H1 (cell line): ENCODE data around the gene XRRA1. TPM values are rescaled to one million over a fixed set of nuclear protein-coding genes. Genes with fewer than 3 reads are reported as not detected.

Experiments
- CTCF ChIA-PET: fragments of 300-600 bp; sonication (Branson Sonifier 250); formaldehyde crosslinking; loops from one replicate; lab custom pipeline; 2021; ENCODE audit not compliant: partially characterized antibody; lab: Charles Lee
- POLR2A ChIA-PET: fragments of 300-600 bp; sonication (Branson Sonifier 250); formaldehyde crosslinking; loops from one replicate; lab custom pipeline; 2021; ENCODE audit warnings: inconsistent platforms; ENCODE audit not compliant: partially characterized antibody; lab: Charles Lee
- DNase-seq, 2 experiments: peaks; one replicate each; pipeline versions ENCODE4 v3.0.0 to v3.0.0-alpha.2; 2010 to 2022; ENCODE audit warnings: low spot score in 2 of 2, low read depth in 1 of 2, mixed read lengths in 1 of 2
- FAIRE-seq: peaks from 2 replicates; lab custom pipeline; 2011; peaks lifted over from hg19 to GRCh38; lab: Jason Lieb, UNC
- H2AFZ ChIP-seq: 2 replicates; pipeline ENCODE4 v1.8.1; 2012; ENCODE audit warnings: low read length, inconsistent platforms
- H2AK5ac ChIP-seq: 2 replicates; pipeline ENCODE4 v1.6.1; 2013; ENCODE audit warnings: low read depth, low read length
- H2BK120ac ChIP-seq: replicated peaks from 2 replicates; pipeline ENCODE3; 2013; ENCODE audit warnings: low read depth, low read length, inconsistent platforms
- H2BK12ac ChIP-seq: 2 replicates; pipeline ENCODE4 v1.6.1; 2013; ENCODE audit warnings: low read depth, low read length
- H2BK15ac ChIP-seq: 2 replicates; pipeline ENCODE4 v1.6.1; 2013; ENCODE audit warnings: low read length
- H2BK20ac ChIP-seq: 2 replicates; pipeline ENCODE4 v1.6.1; 2013; ENCODE audit warnings: low read length
- H2BK5ac ChIP-seq: 2 replicates; pipeline ENCODE4 v1.6.1; 2013; ENCODE audit warnings: low read depth, low read length
- H3K14ac ChIP-seq: 2 replicates; pipeline ENCODE4 v1.6.1; 2013; ENCODE audit warnings: inconsistent platforms; ENCODE audit not compliant: insufficient read length
- H3K18ac ChIP-seq: 2 replicates; pipeline ENCODE4 v1.6.1; 2013; ENCODE audit warnings: low read length; ENCODE audit errors: extremely low read depth
- H3K23ac ChIP-seq: 2 replicates; pipeline ENCODE4 v1.6.1; 2013; ENCODE audit warnings: inconsistent platforms; ENCODE audit not compliant: insufficient read length
- H3K23me2 ChIP-seq: 2 replicates; pipeline ENCODE4 v1.6.1; 2013; ENCODE audit warnings: low read depth, low read length
- H3K27ac ChIP-seq: 2 replicates; pipeline ENCODE4 v1.6.1; 2011; ENCODE audit warnings: low read depth, low read length, inconsistent platforms
- H3K27me3 ChIP-seq, 4 experiments: replicated peaks in 1 of 4; 1 replicate in 1 of 4; 2 replicates in 3 of 4; pipeline versions ENCODE4 v1.6.1 to v1.8.1; 2011 to 2013; ENCODE audit warnings: low read length in 3 of 4, mild to moderate bottlenecking in 3 of 4, inconsistent platforms in 2 of 4, mixed read lengths in 2 of 4, moderate library complexity in 1 of 4; ENCODE audit not compliant: control insufficient read depth in 3 of 4, insufficient read depth in 3 of 4; ENCODE audit errors: extremely low read depth in 1 of 4
- H3K36me3 ChIP-seq, 4 experiments: 2 replicates each; pipeline versions ENCODE4 v1.6.1 to v1.8.1; 2011 to 2013; ENCODE audit warnings: mild to moderate bottlenecking in 4 of 4, low read length in 3 of 4, moderate library complexity in 2 of 4, control low read depth in 1 of 4, inconsistent platforms in 1 of 4; ENCODE audit not compliant: insufficient read depth in 4 of 4, control insufficient read depth in 2 of 4
- H3K4ac ChIP-seq: replicated peaks from 2 replicates; pipeline ENCODE3; 2013; ENCODE audit warnings: low read length, low read depth, mixed read lengths, inconsistent platforms; ENCODE audit not compliant: insufficient read length
- H3K4me1 ChIP-seq, 4 experiments: replicated peaks in 1 of 4; 1 replicate in 1 of 4; 2 replicates in 3 of 4; pipeline versions ENCODE4 v1.6.1 to v1.8.1; 2011 to 2013; ENCODE audit warnings: low read length in 3 of 4, inconsistent platforms in 2 of 4, mixed read lengths in 1 of 4; ENCODE audit not compliant: insufficient read depth in 4 of 4, control insufficient read depth in 3 of 4
- H3K4me2 ChIP-seq, 2 experiments: 2 replicates each; pipeline versions ENCODE4 v1.6.1 to v1.8.1; 2011 to 2013; ENCODE audit warnings: low read depth in 2 of 2, low read length in 2 of 2, control low read depth in 1 of 2, inconsistent platforms in 1 of 2, mild to moderate bottlenecking in 1 of 2; ENCODE audit not compliant: insufficient read depth in 1 of 2
- H3K4me3 ChIP-seq, 4 experiments: fragments of 200-600, 300-600 bp in 1 of 4; sonication (generic), shearing (Covaris generic), sonication (Bioruptor Twin) in 1 of 4; 2 replicates each; pipeline versions ENCODE4 v1.5.1 to v1.8.1; 2011 to 2016; ENCODE audit warnings: low read length in 4 of 4, low read depth in 3 of 4, control low read depth in 2 of 4, inconsistent platforms in 2 of 4, mild to moderate bottlenecking in 2 of 4, mixed read lengths in 1 of 4, moderate library complexity in 1 of 4; ENCODE audit not compliant: insufficient read depth in 2 of 4; ENCODE audit errors: extremely low read depth in 1 of 4
- H3K56ac ChIP-seq: replicated peaks from 2 replicates; pipeline ENCODE3; 2013; ENCODE audit warnings: low read depth, mild to moderate bottlenecking, mixed read lengths, low read length, inconsistent platforms; ENCODE audit not compliant: insufficient read length
- H3K79me1 ChIP-seq: 2 replicates; pipeline ENCODE4 v1.6.1; 2013; ENCODE audit warnings: low read depth, low read length, control low read depth
- H3K79me2 ChIP-seq, 2 experiments: 2 replicates each; pipeline versions ENCODE4 v1.6.1 to v1.8.1; 2012 to 2013; ENCODE audit warnings: low read length in 2 of 2, mild to moderate bottlenecking in 2 of 2, inconsistent platforms in 1 of 2; ENCODE audit not compliant: insufficient read depth in 2 of 2, control insufficient read depth in 1 of 2
- H3K9ac ChIP-seq, 4 experiments: replicated peaks in 1 of 4; 1 replicate in 1 of 4; 2 replicates in 3 of 4; pipeline versions ENCODE4 v1.6.1 to v1.8.1; 2011 to 2013; ENCODE audit warnings: low read depth in 3 of 4, low read length in 3 of 4, control low read depth in 2 of 4, mild to moderate bottlenecking in 2 of 4, moderate library complexity in 2 of 4, inconsistent platforms in 1 of 4; ENCODE audit errors: extremely low read depth in 1 of 4
- H3K9me3 ChIP-seq, 2 experiments: 2 replicates each; pipeline versions ENCODE4 v1.6.1 to v1.8.1; 2012 to 2013; ENCODE audit warnings: mild to moderate bottlenecking in 2 of 2, moderate library complexity in 2 of 2, control low read depth in 1 of 2, inconsistent platforms in 1 of 2, low read depth in 1 of 2, low read length in 1 of 2, mixed read lengths in 1 of 2; ENCODE audit not compliant: insufficient read depth in 2 of 2
- H4K20me1 ChIP-seq, 2 experiments: replicated peaks in 1 of 2; 2 replicates each; pipeline versions ENCODE3 to v1.8.1; 2011 to 2013; ENCODE audit warnings: inconsistent platforms in 2 of 2, low read length in 2 of 2, mild to moderate bottlenecking in 1 of 2; ENCODE audit not compliant: insufficient read depth in 2 of 2, control insufficient read depth in 1 of 2
- H4K5ac ChIP-seq: 2 replicates; pipeline ENCODE4 v1.6.1; 2013; ENCODE audit warnings: low read length, low read depth, mixed read lengths, inconsistent platforms; ENCODE audit not compliant: insufficient read length
- H4K8ac ChIP-seq: 2 replicates; pipeline ENCODE4 v1.8.0; 2013; ENCODE audit warnings: mild to moderate bottlenecking, moderate library complexity, low read length, inconsistent platforms; ENCODE audit not compliant: insufficient read depth; ENCODE audit errors: extremely low read depth
- H4K91ac ChIP-seq: replicated peaks from 2 replicates; pipeline ENCODE3; 2013; ENCODE audit warnings: low read length, mixed read lengths, inconsistent platforms; ENCODE audit not compliant: insufficient read length
- ASH2L ChIP-seq: fragments of 200-600, 300-600 bp; sonication (generic); IDR thresholded peaks from one replicate; pipeline ENCODE4 v1.7.1; 2017; ENCODE audit warnings: low read length
- BRCA1 ChIP-seq: IDR thresholded peaks from 2 replicates; pipeline ENCODE4 v1.6.1; 2012; ENCODE audit warnings: low read depth, low read length, improper control_type of control experiment
- CBX5 ChIP-seq: fragments of 300-800, 300-1000 bp; sonication (generic); IDR thresholded peaks from 2 replicates; pipeline ENCODE4 v1.7.1; 2016; ENCODE audit warnings: antibody characterized with exemption, low read length, low read depth
- CTCF ChIP-seq, 3 experiments: IDR thresholded peaks; 1 replicate in 2 of 3; 2 replicates in 1 of 3; pipeline versions ENCODE4 v1.5.1 to v1.6.1; 2011; ENCODE audit warnings: low read length in 3 of 3, mild to moderate bottlenecking in 3 of 3, inconsistent platforms in 2 of 3, low read depth in 1 of 3, moderate library complexity in 1 of 3; ENCODE audit not compliant: insufficient read depth in 1 of 3; ENCODE audit errors: control extremely low read depth in 1 of 3
- E2F6 ChIP-seq: IDR thresholded peaks from 2 replicates; pipeline ENCODE4 v1.6.1; 2012; ENCODE audit warnings: inconsistent platforms
- JUND ChIP-seq: IDR thresholded peaks from 2 replicates; pipeline ENCODE4 v1.6.1; 2011; ENCODE audit warnings: mild to moderate bottlenecking, improper control_type of control experiment, low read length
- MAX ChIP-seq: IDR thresholded peaks from 2 replicates; pipeline ENCODE4 v1.6.1; 2012; ENCODE audit warnings: inconsistent platforms
- RFX5 ChIP-seq: IDR thresholded peaks from 2 replicates; pipeline ENCODE4 v1.6.1; 2011; ENCODE audit warnings: low read depth, low read length, improper control_type of control experiment, borderline replicate concordance
- SIRT6 ChIP-seq: IDR thresholded peaks from one replicate; pipeline ENCODE4 v1.7.1; 2012; ENCODE audit warnings: low read length, inconsistent platforms
- TCF12 ChIP-seq: IDR thresholded peaks from 2 replicates; pipeline ENCODE4 v1.6.1; 2011; ENCODE audit warnings: low read depth, mild to moderate bottlenecking, low read length
- WGBS, 2 experiments: shearing (Covaris generic) in 1 of 2; methylation state at CpG; one replicate each; pipeline versions ENCODE4 v1.1.6 to v1.1.7; 2013 to 2015; ENCODE audit warnings: low lambda C conversion rate in 2 of 2, mixed read lengths in 2 of 2, inconsistent platforms in 1 of 2, low coverage in 1 of 2, missing lambda C conversion rate in 1 of 2; ENCODE audit not compliant: insufficient replicate concordance in 2 of 2, insufficient coverage in 1 of 2, insufficient read length in 1 of 2; ENCODE audit errors: extremely low coverage in 1 of 2, missing lambda C conversion rate in 1 of 2; 5-methylcytosine and 5-hydroxymethylcytosine counted together
- polyA plus RNA-seq, 7 experiments: library from polyadenylated mRNA; depleted of rRNA in 3 of 7; stranded (reverse) in 5 of 7; unstranded in 2 of 7; fragments of >200 nt in 5 of 7; fragments of 200-250 nt in 2 of 7; gene quantifications; 1 replicate in 5 of 7; 2 replicates in 1 of 7; 4 replicates in 1 of 7; pipeline versions ENCODE4 v1.2.1 to v1.2.3, GENCODE V29; 2011 to 2013; ENCODE audit warnings: missing spikeins in 2 of 7, mixed read lengths in 2 of 7
- total RNA-seq: library from RNA; stranded (reverse); fragmentation: NEBNext Ultra II Directional; extraction: Animal tissue kit (Norgen Biotek cat#: 25700); gene quantifications from 2 replicates; pipeline ENCODE4 v1.2.1, GENCODE V29; 2021

XRRA1 gene
- total and polyA plus RNA-seq, 2 of the 8 experiments (the other 6 are each of a cell fraction or from before 2014, with no cell fraction given) = 2.1 to 7.1 TPM

- Histone ChIP-seq H3K14ac (no peak overlapping the region), H2BK5ac (no peak overlapping the region), H3K27me3 (no peaks in the 10 kb centered on the region), H3K18ac (no peak overlapping the region), H4K20me1 (no peaks in the 10 kb centered on the region), H3K27ac (no peak overlapping the region), H4K8ac (no peak overlapping the region), H3K56ac (no peak overlapping the region), H3K36me3 (peaks cover 0 to 2% (median under 1%) of the 10 kb centered on the region in 4 experiments; a peak in 2 of 8 replicates), H3K4ac (no peak overlapping the region), H2BK20ac (no peak overlapping the region), H2BK15ac (no peak overlapping the region), H3K9ac (no peak overlapping the region), H3K79me1 (no peaks in the 10 kb centered on the region; the same call in 1 of the 2 replicates), H4K5ac (no peak overlapping the region), H3K23me2 (peaks cover 7% of the 10 kb centered on the region; the same call in 1 of the 2 replicates), H2AFZ (no peak overlapping the region), H3K4me3 (no peak overlapping the region), H3K23ac (no peak overlapping the region), H3K79me2 (no peaks in the 10 kb centered on the region), H2AK5ac (no peak overlapping the region), H2BK120ac (no peak overlapping the region), H3K4me2 (no peak overlapping the region), H4K91ac (no peak overlapping the region), H3K9me3 (no peaks in the 10 kb centered on the region), H3K4me1 (no peaks in the 10 kb centered on the region; a peak in 2 of 7 replicates), H2BK12ac (no peak overlapping the region)
- CTCF ChIA-PET = interaction anchor here (0.7 to 1.1 kb wide), 2 partner anchors 28 to 38 kb away, joined by 3 read pairs; no protein-coding TSS in a partner anchor
- no peak for FAIRE-seq
- no peak for DNase-seq
- POLR2A ChIA-PET = interaction anchor here (0.9 kb wide), 1 partner anchor 45 kb away, joined by 4 read pairs; no protein-coding TSS in a partner anchor
- WGBS, 2 experiments = 88% methylated on average over 2 of the region's 2 CpGs; no CpG with 5 or more reads in 1 of the 2 experiments
- TF ChIP-seq BRCA1 (no peak), SIRT6 (no peak), E2F6 (no peak), MAX (no peak), RFX5 (no peak), CBX5 (no peak), CTCF (IDR thresholded peaks at IDR 0.05; ENCODE audit: control extremely low read depth in 1 of 3, insufficient read depth in 1 of 3, low read depth in 1 of 3, low read length in 3 of 3) (no peak), JUND (no peak), ASH2L (no peak), TCF12 (no peak)
Measured at GRCh38 chr11:74984730-74985129, 35.8 kb upstream of the XRRA1 start.
